Erythroblast (primary cell): ENCODE measurements around the gene DPP10.

Source experiments
- GATA1 ChIP-seq: IDR thresholded peaks from 2 replicates; pipeline ENCODE4 v1.6.1; 2011; ENCODE audit warnings: low read depth, mild to moderate bottlenecking, control low read depth, low read length, moderate library complexity
- POLR2A ChIP-seq: IDR thresholded peaks from 2 replicates; pipeline ENCODE4 v1.6.1; 2011; ENCODE audit warnings: mild to moderate bottlenecking, low read length

GRCh38 chr2:114784890-114785583 is 342.6 kb downstream of the DPP10 start:
- no peak for TF ChIP-seq POLR2A
- TF ChIP-seq GATA1 = no peak
